Liver (tissue), 9 donors: ENCODE results near the gene MTHFD1. TPM values are rescaled to one million over a fixed set of nuclear protein-coding genes. Genes with fewer than 3 reads are reported as not detected.

Experiments
- DNase-seq: peaks from one replicate; pipeline ENCODE4 v3.0.0-alpha.2; 2017; ENCODE audit warnings: low spot score
- H3K27ac ChIP-seq, 2 donors: one replicate each; pipeline ENCODE4 v1.7.0; 2013; ENCODE audit warnings: inconsistent platforms in 2 of 2, low read length in 2 of 2, control low read depth in 1 of 2, low read depth in 1 of 2, mild to moderate bottlenecking in 1 of 2
- H3K27me3 ChIP-seq, 4 donors: one replicate each; pipeline versions ENCODE4 v1.6.1 to v1.7.0; 2013; ENCODE audit warnings: low read length in 3 of 4, inconsistent platforms in 1 of 4, mild to moderate bottlenecking in 1 of 4, moderate library complexity in 1 of 4; ENCODE audit not compliant: control insufficient read depth in 4 of 4, insufficient read depth in 4 of 4
- H3K36me3 ChIP-seq, 4 donors: one replicate each; pipeline versions ENCODE4 v1.6.1 to v1.7.0; 2013; ENCODE audit warnings: low read length in 3 of 4, mild to moderate bottlenecking in 3 of 4, low read depth in 1 of 4, moderate library complexity in 1 of 4; ENCODE audit not compliant: control insufficient read depth in 4 of 4, insufficient read depth in 3 of 4
- H3K4me1 ChIP-seq, 4 donors: one replicate each; pipeline versions ENCODE4 v1.6.1 to v1.7.0; 2013; ENCODE audit warnings: low read length in 3 of 4, mild to moderate bottlenecking in 3 of 4, moderate library complexity in 1 of 4; ENCODE audit not compliant: control insufficient read depth in 4 of 4, insufficient read depth in 4 of 4
- H3K4me3 ChIP-seq, 3 donors: one replicate each; pipeline versions ENCODE4 v1.6.1 to v1.7.0; 2013; ENCODE audit warnings: low read length in 3 of 3, control low read depth in 1 of 3, low read depth in 1 of 3, mild to moderate bottlenecking in 1 of 3
- H3K9ac ChIP-seq, 2 donors: one replicate each; pipeline ENCODE4 v1.7.0; 2013; ENCODE audit warnings: low read length in 2 of 2, mild to moderate bottlenecking in 2 of 2, moderate library complexity in 2 of 2, control low read depth in 1 of 2, low read depth in 1 of 2
- H3K9me3 ChIP-seq, 4 donors: one replicate each; pipeline versions ENCODE4 v1.6.1 to v1.7.0; 2013; ENCODE audit warnings: low read length in 3 of 4; ENCODE audit not compliant: control insufficient read depth in 4 of 4
- EGR1 ChIP-seq, 2 donors: IDR thresholded peaks; 2 replicates each; pipeline ENCODE4 v1.6.1; 2016 to 2018; ENCODE audit warnings: antibody characterized with exemption in 2 of 2, low read depth in 2 of 2
- FOXA2 ChIP-seq: IDR thresholded peaks from 2 replicates; pipeline ENCODE4 v1.6.1; 2016; ENCODE audit warnings: antibody characterized with exemption
- GABPA ChIP-seq, 2 donors: IDR thresholded peaks in 1 of 2; conservative IDR thresholded peaks in 1 of 2; 2 replicates each; pipeline ENCODE4 v1.6.1; 2016; ENCODE audit warnings: antibody characterized with exemption in 2 of 2, mild to moderate bottlenecking in 1 of 2, moderate library complexity in 1 of 2
- HNF4A ChIP-seq, 2 donors: conservative IDR thresholded peaks; 2 replicates each; pipeline ENCODE4 v1.6.1; 2016; ENCODE audit warnings: antibody characterized with exemption in 2 of 2, mild to moderate bottlenecking in 2 of 2
- HNF4G ChIP-seq: IDR thresholded peaks from 2 replicates; pipeline ENCODE4 v1.6.1; 2016; ENCODE audit warnings: antibody characterized with exemption
- JUND ChIP-seq, 2 donors: IDR thresholded peaks; 2 replicates each; pipeline ENCODE4 v1.6.1; 2016; ENCODE audit warnings: antibody characterized with exemption in 2 of 2
- NR2F2 ChIP-seq: IDR thresholded peaks from 2 replicates; pipeline ENCODE4 v1.6.1; 2016; ENCODE audit warnings: antibody characterized with exemption
- RAD21 ChIP-seq, 2 donors: IDR thresholded peaks; 2 replicates each; pipeline ENCODE4 v1.6.1; 2016; ENCODE audit warnings: antibody characterized with exemption in 2 of 2, mild to moderate bottlenecking in 2 of 2
- SP1 ChIP-seq: IDR thresholded peaks from 2 replicates; pipeline ENCODE4 v1.6.1; 2018; ENCODE audit warnings: antibody characterized with exemption, mild to moderate bottlenecking
- TAF1 ChIP-seq: conservative IDR thresholded peaks from 2 replicates; pipeline ENCODE4 v1.6.1; 2016; ENCODE audit warnings: antibody characterized with exemption, mild to moderate bottlenecking
- WGBS: extraction: QIAGEN DNeasy Blood & Tissue Kit; methylation state at CpG from one replicate; pipeline ENCODE4 v1.1.7; 2013; 5-methylcytosine and 5-hydroxymethylcytosine counted together
- polyA plus RNA-seq, 2 donors: library from polyadenylated mRNA; stranded (reverse) in 1 of 2; unstranded in 1 of 2; fragments of 200-250 nt in 1 of 2; fragments of >200 nt in 1 of 2; fragmentation: Nextera tagmentation in 1 of 2; extraction: Ambion mirVana in 1 of 2; gene quantifications; one replicate each; pipeline versions ENCODE4 v1.2.1 to v1.2.3, GENCODE V29; 2013 to 2015
- total RNA-seq, 2 donors: library from RNA; depleted of rRNA; stranded (reverse); fragments of >200 nt; gene quantifications; one replicate each; pipeline ENCODE4 v1.2.3, GENCODE V29; 2014
- TF ChIP-seq, protein P1 (sequence below): IDR thresholded peaks from 2 replicates; pipeline ENCODE4 v1.6.1; 2016; ENCODE audit warnings: antibody characterized with exemption
- TF ChIP-seq, protein P2 (sequence below): IDR thresholded peaks from 2 replicates; pipeline ENCODE4 v1.6.1; 2016; ENCODE audit warnings: antibody characterized with exemption
- TF ChIP-seq, protein P3 (sequence below): fragments of 150-350 bp; IDR thresholded peaks from 2 replicates; pipeline ENCODE4 v1.5.1; 2017; ENCODE audit warnings: improper control_type of control experiment, low read depth, low read length; ENCODE audit not compliant: missing input control
- donor health status: healthy.
- donor health status: healthy.
- donor health status: healthy.
- donor health status: healthy.
- donor health status: healthy.

Gene MTHFD1
- total and polyA plus RNA-seq, 4 donors: 43.8 to 203 (median 122) TPM

DNA sequence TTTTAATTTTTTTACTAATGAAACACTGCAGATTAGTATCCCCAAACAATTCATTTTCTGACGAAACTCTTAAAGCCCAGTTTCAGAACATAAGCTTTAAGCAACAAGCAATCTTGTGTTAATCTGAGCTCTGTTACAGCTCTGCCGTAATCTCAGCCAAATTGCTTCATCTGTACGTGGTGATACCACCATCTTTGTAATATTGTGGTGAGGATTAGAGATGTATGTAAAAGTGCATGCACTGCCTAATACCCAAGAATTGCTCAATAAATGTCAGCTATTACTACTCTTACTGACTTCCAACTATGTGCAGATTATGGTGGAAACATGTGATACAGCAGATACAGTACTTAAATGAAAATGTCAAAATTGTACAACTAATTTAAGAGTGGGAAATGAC is 78.9 kb downstream of the MTHFD1 start:
- WGBS: 82% methylated on average over 3 of the region's 3 CpGs
- Histone ChIP-seq H3K4me3 (no peak overlapping the region), H3K27ac (no peak overlapping the region), H3K4me1 (peaks cover 3 to 21% (median 11%) of the 10 kb centered on the region in 4 donors), H3K27me3 (no peaks in the 10 kb centered on the region), H3K9me3 (no peaks in the 10 kb centered on the region), H3K9ac (no peak overlapping the region), H3K36me3 (peaks cover 0 to 5% (median 1%) of the 10 kb centered on the region in 4 donors)
- no peak for DNase-seq
- TF ChIP-seq SP1: no peak
- TF ChIP-seq, protein P1, sequence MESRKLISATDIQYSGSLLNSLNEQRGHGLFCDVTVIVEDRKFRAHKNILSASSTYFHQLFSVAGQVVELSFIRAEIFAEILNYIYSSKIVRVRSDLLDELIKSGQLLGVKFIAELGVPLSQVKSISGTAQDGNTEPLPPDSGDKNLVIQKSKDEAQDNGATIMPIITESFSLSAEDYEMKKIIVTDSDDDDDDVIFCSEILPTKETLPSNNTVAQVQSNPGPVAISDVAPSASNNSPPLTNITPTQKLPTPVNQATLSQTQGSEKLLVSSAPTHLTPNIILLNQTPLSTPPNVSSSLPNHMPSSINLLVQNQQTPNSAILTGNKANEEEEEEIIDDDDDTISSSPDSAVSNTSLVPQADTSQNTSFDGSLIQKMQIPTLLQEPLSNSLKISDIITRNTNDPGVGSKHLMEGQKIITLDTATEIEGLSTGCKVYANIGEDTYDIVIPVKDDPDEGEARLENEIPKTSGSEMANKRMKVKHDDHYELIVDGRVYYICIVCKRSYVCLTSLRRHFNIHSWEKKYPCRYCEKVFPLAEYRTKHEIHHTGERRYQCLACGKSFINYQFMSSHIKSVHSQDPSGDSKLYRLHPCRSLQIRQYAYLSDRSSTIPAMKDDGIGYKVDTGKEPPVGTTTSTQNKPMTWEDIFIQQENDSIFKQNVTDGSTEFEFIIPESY: no peak
- TF ChIP-seq RAD21 (IDR thresholded peaks at IDR 0.05): no peak
- TF ChIP-seq JUND (IDR thresholded peaks at IDR 0.05): no peak
- TF ChIP-seq FOXA2: no peak
- TF ChIP-seq HNF4A (conservative IDR thresholded peaks at IDR 0.05): no peak
- TF ChIP-seq, protein P2, sequence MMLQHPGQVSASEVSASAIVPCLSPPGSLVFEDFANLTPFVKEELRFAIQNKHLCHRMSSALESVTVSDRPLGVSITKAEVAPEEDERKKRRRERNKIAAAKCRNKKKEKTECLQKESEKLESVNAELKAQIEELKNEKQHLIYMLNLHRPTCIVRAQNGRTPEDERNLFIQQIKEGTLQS: no peak
- TF ChIP-seq HNF4G: no peak
- no peak for TF ChIP-seq EGR1 (IDR thresholded peaks at IDR 0.05; ENCODE audit: low read depth in 2 of 2)

DNA sequence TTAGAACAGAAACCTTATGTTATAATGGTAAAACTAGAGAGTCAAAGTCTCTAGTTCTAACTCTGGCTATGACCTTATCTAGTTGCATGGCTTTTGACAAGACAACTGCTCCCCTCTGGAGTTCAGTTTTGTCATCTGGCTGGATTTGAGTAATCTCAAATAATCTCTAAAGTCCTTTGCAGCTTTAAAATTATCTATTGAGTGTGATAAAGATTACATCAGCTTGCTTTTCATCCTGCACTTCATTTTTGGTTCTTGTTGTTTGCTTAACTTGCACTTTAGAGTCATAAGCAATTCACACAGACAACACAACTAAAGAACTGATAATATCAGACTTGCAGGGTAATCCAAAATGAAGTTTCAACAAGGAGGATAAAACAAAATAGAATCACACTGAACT is 79.4 kb downstream of the MTHFD1 start:
- Histone ChIP-seq H3K27ac (no peak overlapping the region), H3K4me3 (no peak overlapping the region), H3K36me3 (peaks cover 0 to 2% (median under 1%) of the 10 kb centered on the region in 4 donors), H3K27me3 (no peaks in the 10 kb centered on the region), H3K4me1 (peaks cover 3 to 21% (median 11%) of the 10 kb centered on the region in 4 donors), H3K9me3 (no peaks in the 10 kb centered on the region), H3K9ac (no peak overlapping the region)
- no peak for DNase-seq
- TF ChIP-seq HNF4A (conservative IDR thresholded peaks at IDR 0.05): peak; percentile 14 to 19
- TF ChIP-seq NR2F2: no peak

DNA sequence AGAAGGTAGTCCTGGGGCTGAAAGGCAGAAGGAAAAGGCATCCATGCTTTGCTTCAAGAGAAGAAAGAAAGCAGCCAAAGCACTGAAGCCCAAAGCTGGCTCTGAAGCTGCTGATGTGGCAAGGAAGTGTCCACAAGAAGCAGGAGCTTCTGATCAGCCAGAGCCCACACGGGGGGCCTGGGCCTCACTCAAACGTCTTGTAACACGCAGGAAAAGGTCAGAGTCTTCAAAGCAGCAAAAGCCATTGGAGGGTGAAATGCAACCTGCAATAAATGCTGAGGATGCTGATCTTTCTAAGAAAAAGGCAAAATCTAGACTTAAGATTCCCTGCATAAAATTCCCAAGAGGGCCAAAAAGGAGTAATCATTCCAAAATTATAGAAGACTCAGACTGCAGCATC is 80.3 kb downstream of the MTHFD1 start:
- Histone ChIP-seq H3K4me1 (peaks cover 3 to 21% (median 11%) of the 10 kb centered on the region in 4 donors), H3K9ac (no peak overlapping the region), H3K4me3 (no peak overlapping the region), H3K27me3 (no peaks in the 10 kb centered on the region), H3K36me3 (peaks cover 0 to 1% (median 0%) of the 10 kb centered on the region in 4 donors), H3K9me3 (no peaks in the 10 kb centered on the region), H3K27ac (no peak overlapping the region)
- no peak for DNase-seq
- 78% methylated on average over 3 of the region's 3 CpGs for WGBS
- TF ChIP-seq JUND (IDR thresholded peaks at IDR 0.05): no peak
- TF ChIP-seq, protein P1: no peak
- TF ChIP-seq SP1: no peak
- no peak for TF ChIP-seq RAD21 (IDR thresholded peaks at IDR 0.05)
- no peak for TF ChIP-seq GABPA (IDR thresholded peaks at IDR 0.05 in 1 of 2, conservative IDR thresholded peaks at IDR 0.05 in 1 of 2)
- no peak for TF ChIP-seq EGR1 (IDR thresholded peaks at IDR 0.05; ENCODE audit: low read depth in 2 of 2)
- no peak for TF ChIP-seq FOXA2
- TF ChIP-seq TAF1: no peak
- no peak for TF ChIP-seq HNF4A (conservative IDR thresholded peaks at IDR 0.05)
- TF ChIP-seq, protein P3, sequence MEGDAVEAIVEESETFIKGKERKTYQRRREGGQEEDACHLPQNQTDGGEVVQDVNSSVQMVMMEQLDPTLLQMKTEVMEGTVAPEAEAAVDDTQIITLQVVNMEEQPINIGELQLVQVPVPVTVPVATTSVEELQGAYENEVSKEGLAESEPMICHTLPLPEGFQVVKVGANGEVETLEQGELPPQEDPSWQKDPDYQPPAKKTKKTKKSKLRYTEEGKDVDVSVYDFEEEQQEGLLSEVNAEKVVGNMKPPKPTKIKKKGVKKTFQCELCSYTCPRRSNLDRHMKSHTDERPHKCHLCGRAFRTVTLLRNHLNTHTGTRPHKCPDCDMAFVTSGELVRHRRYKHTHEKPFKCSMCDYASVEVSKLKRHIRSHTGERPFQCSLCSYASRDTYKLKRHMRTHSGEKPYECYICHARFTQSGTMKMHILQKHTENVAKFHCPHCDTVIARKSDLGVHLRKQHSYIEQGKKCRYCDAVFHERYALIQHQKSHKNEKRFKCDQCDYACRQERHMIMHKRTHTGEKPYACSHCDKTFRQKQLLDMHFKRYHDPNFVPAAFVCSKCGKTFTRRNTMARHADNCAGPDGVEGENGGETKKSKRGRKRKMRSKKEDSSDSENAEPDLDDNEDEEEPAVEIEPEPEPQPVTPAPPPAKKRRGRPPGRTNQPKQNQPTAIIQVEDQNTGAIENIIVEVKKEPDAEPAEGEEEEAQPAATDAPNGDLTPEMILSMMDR: no peak
